Prostate gland (tissue), 2 donors: Measurements from ENCODE around the gene TMEM139.

Source experiments
- POLR2AphosphoS5 ChIP-seq: sonication (generic); formaldehyde crosslinking; IDR thresholded peaks from one replicate; pipeline ENCODE4 v1.6.1; 2017; ENCODE audit warnings: antibody characterized with exemption
- TF ChIP-seq, protein P1 (sequence below), 4 experiments: fragments of 200-600 bp in 2 of 4; fragments of 450-650 bp in 2 of 4; sonication (generic) in 2 of 4; IDR thresholded peaks; 1 replicate in 3 of 4; 2 replicates in 1 of 4; pipeline ENCODE4 v1.5.1; 2016 to 2019; ENCODE audit warnings: antibody characterized with exemption in 4 of 4, mild to moderate bottlenecking in 2 of 4, moderate library complexity in 2 of 4

DNA sequence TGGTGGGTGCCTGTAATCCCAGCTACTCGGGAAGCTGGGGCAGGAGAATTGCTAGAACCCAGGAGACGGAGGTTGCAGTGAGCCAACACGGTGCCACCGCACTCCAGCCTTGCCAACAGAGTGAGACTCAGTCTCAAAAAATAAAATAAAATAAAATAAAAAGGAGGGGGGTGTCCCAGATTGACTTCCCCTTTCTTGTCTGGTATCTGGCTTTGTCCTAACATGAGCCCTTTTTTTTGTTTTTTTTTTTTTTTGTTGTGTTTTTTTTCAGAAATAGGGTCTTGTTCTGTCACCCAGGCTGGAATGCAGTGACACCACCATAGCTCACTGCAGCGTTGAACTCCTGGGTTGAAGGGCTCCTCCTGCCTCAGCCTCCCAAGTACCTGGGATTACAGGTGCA is 8.1 kb downstream of the TMEM139 start:
- TF ChIP-seq, protein P1, sequence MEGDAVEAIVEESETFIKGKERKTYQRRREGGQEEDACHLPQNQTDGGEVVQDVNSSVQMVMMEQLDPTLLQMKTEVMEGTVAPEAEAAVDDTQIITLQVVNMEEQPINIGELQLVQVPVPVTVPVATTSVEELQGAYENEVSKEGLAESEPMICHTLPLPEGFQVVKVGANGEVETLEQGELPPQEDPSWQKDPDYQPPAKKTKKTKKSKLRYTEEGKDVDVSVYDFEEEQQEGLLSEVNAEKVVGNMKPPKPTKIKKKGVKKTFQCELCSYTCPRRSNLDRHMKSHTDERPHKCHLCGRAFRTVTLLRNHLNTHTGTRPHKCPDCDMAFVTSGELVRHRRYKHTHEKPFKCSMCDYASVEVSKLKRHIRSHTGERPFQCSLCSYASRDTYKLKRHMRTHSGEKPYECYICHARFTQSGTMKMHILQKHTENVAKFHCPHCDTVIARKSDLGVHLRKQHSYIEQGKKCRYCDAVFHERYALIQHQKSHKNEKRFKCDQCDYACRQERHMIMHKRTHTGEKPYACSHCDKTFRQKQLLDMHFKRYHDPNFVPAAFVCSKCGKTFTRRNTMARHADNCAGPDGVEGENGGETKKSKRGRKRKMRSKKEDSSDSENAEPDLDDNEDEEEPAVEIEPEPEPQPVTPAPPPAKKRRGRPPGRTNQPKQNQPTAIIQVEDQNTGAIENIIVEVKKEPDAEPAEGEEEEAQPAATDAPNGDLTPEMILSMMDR (IDR thresholded peaks at IDR 0.05) = no peak
- no peak for TF ChIP-seq POLR2AphosphoS5
